Middle frontal gyrus (tissue), 1 donor: ENCODE measurements around the gene CSNK2A2.

Source experiments
- DNase-seq: peaks from one replicate; pipeline ENCODE4 v3.0.0-alpha.2; 2015; ENCODE audit warnings: low spot score; ENCODE audit errors: extremely low spot score

The CSNK2A2 gene

DNA sequence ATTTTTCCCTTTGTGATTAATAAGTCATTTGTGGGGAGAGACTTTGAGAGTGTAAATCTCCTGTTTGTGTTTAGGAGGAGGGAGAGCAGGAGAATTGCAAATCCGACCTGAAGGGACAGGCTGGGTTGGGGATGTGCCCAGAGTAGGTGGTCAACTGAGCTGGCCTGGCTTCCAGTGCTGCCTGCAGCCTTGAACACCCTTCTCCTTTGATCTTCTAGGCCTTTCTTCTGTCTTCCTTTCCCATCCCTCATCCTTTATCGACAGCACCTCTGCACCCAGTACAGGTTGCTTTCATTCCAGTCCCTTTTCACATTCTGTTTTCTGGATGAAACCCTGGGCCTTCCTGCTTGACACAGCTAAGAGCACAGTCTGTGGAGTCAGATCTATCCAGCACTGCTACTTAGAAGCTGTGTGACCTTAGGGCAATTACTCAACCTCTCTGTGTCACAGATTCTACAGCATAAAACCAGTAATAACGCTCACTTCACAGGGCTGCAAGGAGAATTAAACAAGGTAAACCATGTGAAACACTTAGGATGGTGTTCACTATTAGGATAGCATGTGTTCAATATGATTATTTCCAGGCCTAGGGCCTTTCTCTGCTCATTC, 1.0 kb upstream of the CSNK2A2 start:
- no peak for DNase-seq

GRCh38 chr16:58197314-58198012, 443 bp downstream of the CSNK2A2 start:
- no peak for DNase-seq

GRCh38 chr16:58196898-58197313, 1.0 kb downstream of the CSNK2A2 start:
- DNase-seq = no peak

DNA sequence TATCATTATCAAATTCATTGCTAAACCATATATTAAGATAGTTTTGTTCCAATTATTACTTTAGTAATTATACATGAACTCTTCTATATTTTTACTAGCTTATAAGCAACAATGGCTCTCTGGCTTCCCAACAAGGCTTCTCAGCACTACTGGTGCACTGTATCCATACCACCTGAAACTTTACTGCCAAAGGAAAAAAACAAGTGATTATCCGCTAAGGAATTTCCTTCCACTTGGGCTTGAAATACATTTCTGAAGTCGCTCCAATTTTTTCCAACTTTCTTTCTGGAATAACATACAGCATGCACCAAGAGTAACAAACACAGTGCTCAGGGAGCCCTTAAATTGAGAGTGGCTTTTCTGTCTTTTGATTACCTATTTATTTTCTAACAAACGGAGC, 2.1 kb downstream of the CSNK2A2 start:
- DNase-seq = no peak

DNA sequence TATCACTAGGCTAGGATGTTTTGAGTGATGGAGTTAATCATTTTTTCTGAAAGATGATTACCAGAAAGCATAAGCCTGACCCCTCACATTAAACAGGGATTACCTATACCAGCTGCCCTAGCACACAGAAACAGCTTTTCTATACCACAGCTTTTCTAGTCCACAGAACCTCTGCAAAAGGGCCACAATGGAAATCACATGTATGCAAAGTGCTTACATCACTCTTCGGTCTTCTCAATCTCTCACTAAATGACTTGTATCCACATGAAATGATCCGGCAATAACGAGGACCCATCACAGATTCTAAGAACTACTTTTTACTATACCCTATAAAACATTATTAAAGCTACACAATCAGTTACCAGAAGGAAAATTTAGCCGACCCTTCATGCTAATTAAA, 2.6 kb downstream of the CSNK2A2 start:
- no peak for DNase-seq

DNA sequence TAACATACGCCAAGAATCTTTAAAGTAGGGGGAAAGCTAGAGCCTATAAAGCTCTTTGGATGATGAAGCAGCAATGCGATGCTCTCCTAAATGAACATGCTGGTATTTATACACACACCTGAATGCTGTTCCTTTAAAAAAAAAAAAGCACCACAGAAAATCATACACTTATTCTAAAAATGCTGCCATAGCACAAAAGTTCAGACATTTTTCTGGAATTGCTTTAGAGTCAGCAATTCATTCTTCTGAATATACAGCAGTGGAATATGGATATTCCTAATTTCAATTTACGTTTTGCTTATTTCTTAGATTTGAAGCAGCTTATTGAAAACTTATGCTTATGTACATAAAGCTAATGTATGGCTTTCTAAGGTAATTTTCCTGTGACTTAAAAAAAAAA, 3.1 kb downstream of the CSNK2A2 start:
- no peak for DNase-seq

GRCh38 chr16:58187665-58188421, 10.1 kb downstream of the CSNK2A2 start:
- DNase-seq = no peak

DNA sequence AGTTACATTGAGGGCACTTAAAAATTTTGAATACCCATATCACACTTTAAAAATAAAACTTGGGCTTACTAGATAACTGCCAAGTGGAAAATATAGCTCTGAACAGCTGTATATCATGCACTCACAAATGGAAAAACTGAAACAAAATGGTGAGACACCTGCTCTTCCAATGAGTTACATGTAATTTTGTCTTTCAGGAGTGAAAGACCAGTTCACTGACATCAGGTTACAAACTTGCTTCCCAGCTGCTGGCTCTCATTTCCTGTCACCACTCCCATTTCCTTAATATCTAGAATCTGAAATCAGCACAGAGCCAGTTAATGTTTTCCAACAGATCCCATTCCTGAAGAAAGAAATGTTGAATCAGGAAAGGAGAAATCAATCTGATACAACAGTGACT, 10.8 kb downstream of the CSNK2A2 start:
- no peak for DNase-seq

DNA sequence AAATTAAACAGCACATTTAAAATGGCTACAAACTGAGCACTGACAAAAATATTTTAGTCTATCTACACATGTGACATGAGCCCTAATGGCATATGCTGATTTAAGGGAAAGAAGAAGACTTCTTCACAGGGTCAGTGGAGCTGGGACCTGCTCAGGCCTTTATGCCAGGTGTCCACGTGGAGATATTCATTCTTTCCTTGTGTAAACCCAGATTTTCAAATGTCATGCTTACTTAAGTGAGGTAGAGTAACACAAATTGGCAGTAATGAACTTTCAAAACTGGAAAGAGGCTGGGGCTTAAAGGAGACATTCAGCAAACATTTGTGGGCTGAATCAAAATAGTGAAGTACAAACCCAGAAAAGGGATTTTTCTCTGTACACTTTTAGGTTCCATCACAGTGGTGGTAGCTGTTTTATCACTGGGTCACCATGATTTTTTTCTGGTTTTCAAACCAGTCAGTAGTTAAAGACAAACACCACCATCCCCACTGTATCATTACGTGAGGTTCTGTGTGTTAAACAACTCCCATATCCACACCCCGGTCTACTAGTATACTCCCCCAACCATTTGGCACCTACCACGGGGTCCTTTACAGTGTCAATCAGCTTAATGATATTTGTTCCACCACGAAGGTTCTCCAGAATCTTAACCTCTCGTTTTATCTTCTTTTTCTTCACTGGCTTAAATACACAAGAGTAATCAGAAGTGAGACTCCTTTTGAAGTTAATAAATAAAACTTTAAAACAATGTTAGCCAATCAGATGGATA, 11.5 kb downstream of the CSNK2A2 start:
- DNase-seq = no peak

GRCh38 chr16:58177353-58177710, 20.6 kb downstream of the CSNK2A2 start:
- no peak for DNase-seq

GRCh38 chr16:58176608-58177352, 21.1 kb downstream of the CSNK2A2 start:
- DNase-seq = no peak

GRCh38 chr16:58170223-58170622, 27.7 kb downstream of the CSNK2A2 start:
- no peak for DNase-seq

- DNase-seq = no peak
Observed at GRCh38 chr16:58160855-58161254, 37.1 kb downstream of the CSNK2A2 start.

DNA sequence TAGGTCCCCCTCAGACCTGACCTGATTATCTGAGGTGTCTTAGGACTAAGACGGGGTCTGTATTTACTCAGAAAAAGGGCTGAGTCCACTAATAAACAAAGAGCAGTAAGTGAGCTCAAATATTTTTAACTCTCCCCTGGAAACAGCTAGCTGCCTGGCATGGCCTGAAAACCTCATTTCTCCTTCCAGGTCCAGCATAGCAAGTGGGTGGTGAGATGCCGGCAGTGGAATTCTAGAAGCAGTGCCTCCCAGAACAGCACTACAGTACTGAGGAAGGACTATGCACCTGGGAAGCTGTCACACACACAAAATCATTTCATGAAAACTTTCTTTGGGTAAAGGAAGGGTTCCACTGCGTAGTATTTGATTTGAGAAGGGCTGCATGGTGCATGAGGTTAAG, 39.2 kb downstream of the CSNK2A2 start:
- no peak for DNase-seq

DNA sequence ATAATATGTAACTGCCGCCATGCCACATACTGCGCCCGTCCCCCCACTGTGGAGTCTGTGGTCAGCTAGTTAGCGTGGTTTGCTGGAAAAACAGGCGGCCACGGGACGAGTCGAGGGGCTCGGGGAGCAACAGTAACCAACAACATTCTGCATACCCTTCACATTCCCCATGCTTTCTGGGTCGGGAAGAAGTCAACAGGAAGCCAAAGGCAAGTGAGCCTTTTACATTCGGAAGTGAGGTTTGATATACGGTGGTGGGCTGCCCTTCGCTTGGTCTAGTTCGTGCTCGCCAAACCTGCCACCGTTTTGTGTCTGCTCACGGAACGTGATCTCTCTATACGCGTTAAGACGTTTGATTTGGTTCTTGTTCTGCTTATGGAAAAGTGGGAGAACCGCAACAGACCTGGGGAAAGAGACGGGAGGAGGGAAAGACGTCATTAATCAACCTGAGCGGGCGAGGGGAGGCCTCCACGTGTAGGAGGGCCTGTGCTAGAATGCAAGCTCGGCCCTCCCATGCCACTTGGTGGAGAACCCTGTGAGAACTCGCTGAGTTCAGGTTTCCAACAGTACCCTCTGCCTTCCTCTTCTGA, 39.9 kb downstream of the CSNK2A2 start:
- DNase-seq = no peak

- DNase-seq = no peak
Observed at GRCh38 chr16:58157239-58157638, 40.7 kb downstream of the CSNK2A2 start.

- no peak for DNase-seq
Observed at GRCh38 chr16:58155839-58156238, 42.1 kb downstream of the CSNK2A2 start.

DNA sequence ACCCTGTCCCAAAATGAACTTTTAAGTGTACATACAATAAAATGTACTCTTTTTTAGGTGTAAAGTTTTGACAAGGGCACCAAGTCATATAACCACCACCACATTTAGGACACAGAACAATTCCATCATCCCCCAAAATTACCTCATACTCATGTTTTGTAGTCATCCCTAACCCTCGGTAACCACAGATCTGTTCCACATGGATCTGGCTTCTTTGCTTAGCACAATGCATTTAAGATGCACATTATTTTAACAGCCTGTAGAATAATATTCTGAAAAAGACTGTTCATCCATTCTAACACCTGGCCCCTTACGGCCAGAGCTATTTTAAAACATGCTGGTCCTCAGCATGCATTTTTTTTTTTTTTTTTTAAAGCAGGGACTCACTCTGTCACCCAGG, 43.6 kb downstream of the CSNK2A2 start:
- DNase-seq = no peak

DNA sequence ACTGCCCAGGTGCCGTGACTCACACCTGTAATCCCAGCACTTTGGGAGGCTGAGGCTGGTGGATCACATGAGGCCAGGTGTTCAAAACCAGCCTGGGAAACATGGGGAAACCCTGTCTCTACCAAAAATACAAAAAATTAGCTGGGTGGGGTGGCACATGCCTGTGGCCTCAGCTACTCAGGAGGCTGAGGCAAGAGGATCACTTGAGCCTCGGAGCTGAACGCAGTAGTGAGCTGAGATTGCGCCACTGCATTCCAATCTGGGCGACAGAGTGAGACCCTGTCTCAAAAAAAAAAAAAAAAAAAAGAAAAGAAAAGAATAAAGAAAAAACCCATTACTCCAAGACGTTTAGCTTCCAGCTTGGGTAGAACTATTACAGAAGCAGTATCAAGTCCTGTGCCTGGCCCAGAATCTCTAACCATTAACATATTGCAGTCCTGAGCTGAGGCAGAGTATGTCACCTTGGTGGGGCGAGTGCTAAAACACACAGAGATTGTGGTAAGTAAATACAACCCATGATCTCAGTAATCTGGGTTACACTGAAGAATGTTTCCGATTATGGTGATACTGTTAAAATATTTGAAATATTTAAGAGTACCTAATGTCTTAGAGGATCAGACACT, 45.5 kb downstream of the CSNK2A2 start:
- DNase-seq = no peak

GRCh38 chr16:58148526-58148925, 49.4 kb downstream of the CSNK2A2 start:
- no peak for DNase-seq
